ENCODE measurements around the gene RADX.

RADX gene

GRCh38 chrX:106692425-106693065, 80.8 kb downstream of the RADX start:
- peak; percentile 18 for DNase-seq (ENCODE audit: low spot score)

DNA sequence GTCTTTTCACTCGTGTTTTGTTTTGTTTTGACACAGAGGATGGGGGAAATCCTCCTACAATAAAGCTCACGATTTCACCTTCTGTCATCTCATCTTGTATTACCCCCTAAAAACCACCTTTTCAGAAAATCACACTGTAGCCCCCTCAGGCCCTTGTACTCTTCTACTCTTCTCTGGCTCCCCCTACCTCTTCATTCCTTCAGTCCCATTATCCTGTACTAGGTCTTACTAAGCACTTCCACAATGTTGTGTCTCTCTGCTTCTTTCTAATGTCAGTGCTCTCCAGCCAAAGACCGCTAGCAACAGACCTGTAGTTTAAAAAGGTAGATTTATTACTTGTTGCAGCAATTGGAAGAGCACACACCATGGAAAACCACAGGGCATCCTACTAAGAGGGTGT, 84.7 kb downstream of the RADX start:
- DNase-seq (ENCODE audit: low spot score), result no peak

DNA sequence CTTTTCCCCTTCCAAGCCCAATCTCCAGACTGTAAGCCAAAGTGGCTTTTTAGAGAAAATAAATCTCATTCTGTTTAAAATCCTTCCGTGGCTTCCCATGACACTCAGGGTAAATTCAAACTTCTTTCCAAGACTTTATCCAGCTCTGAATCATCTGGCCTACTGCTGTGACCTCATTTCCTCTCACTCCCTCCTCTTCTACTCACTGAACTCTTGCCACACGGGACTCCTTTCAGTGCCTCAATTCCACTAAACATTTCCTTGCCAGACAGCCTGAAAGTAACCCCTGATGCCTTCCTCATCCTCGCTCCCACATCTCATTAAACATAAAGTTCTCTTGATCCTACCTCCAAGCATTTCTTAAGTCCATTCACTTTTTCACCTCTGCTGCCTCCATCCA, 86.9 kb downstream of the RADX start:
- DNase-seq (ENCODE audit: low spot score), result no peak

- DNase-seq (ENCODE audit: low spot score), result no peak
Measured at GRCh38 chrX:106702636-106703035, 90.9 kb downstream of the RADX start.

DNA sequence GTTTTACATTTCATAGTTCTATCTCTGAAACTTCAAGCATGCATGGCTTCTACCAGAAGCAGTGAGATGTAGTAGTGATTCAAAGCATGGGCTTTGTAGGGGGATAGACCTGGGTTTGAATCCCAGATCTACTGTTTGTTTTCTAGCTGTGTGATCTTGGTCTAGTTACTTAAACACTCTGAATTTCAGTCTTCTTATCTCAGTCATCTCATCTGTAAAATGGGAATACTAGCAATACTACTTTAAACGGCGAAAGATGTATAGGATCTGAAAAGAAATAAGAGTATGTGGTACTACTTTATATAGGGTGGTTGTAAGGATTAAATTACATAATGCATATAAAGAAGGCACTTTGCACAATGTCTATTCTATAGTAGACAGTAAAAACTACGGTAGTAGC, 94.7 kb downstream of the RADX start:
- DNase-seq (ENCODE audit: low spot score), result no peak

- no peak for DNase-seq (ENCODE audit: low spot score)
Measured at GRCh38 chrX:106707771-106708454, 96.1 kb downstream of the RADX start.

GRCh38 chrX:106710771-106711170, 99.0 kb downstream of the RADX start:
- DNase-seq (ENCODE audit: low spot score), result no peak

- DNase-seq (ENCODE audit: low spot score), result no peak
Measured at GRCh38 chrX:106711375-106711774, 99.6 kb downstream of the RADX start.

- DNase-seq (ENCODE audit: low spot score), result no peak
Measured at GRCh38 chrX:106716004-106716403, 104.2 kb downstream of the RADX start.

GRCh38 chrX:106716463-106716862, 104.7 kb downstream of the RADX start:
- no peak for DNase-seq (ENCODE audit: low spot score)

GRCh38 chrX:106718709-106719108, 106.9 kb downstream of the RADX start:
- no peak for DNase-seq (ENCODE audit: low spot score)

DNA sequence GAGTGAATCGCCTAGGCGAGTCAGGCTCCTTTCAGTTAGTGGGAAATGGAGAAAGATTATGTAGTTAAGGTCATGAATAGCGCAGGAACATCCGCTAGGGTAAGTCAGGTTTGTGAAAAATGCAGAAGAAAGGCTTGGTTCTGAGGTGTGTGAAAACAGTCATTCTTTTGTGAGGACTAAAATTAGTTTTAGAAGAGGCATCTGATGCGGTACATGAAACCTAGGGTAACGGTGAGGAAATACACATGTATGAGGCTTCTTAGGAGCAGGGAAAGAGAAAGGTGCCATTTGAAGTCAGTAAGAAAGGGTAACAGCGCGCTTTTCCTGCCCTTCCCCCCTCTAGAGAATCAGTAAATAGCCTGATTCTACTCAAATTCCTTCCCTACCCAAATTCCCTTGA, 114.2 kb downstream of the RADX start:
- no peak for DNase-seq (ENCODE audit: low spot score)

- DNase-seq (ENCODE audit: low spot score), result peak; percentile 79
Measured at GRCh38 chrX:106726485-106727437, 115.0 kb downstream of the RADX start, which contains the start of gene RNF128. Gene RNF128 (plus strand): TSS chrX:106726701. CDS start chrX:106726914, 213 bp downstream.

GRCh38 chrX:106728337-106728736, 116.6 kb downstream of the RADX start:
- no peak for DNase-seq (ENCODE audit: low spot score)
